Activated CD4-positive, alpha-beta T cell treated with anti-CD3 and anti-CD28 coated beads for 36 hours (primary cell): ENCODE data around the gene BCL2L13. TPM values are rescaled to one million over a fixed set of nuclear protein-coding genes. Genes with fewer than 3 reads are reported as not detected.
"Not testable (repeated sequence)": the region's sequence is repeated elsewhere in the genome, so short reads cannot be mapped to it uniquely, and the experiment has no call there.

Source experiments
- ATAC-seq: fragments of 200-7000 bp; cut with Tn5 transposase; one replicate; pipeline ENCODE4 v1.10.0; 2021; ENCODE audit warnings: mild to moderate bottlenecking, moderate library complexity
- CTCF ChIA-PET: fragments of 350-600 bp; sonication (Branson Sonifier 250); formaldehyde crosslinking; loops from one replicate; lab custom pipeline; 2021; ENCODE audit warnings: antibody characterized with exemption; lab: Charles Lee
- POLR2A ChIA-PET: fragments of 350-600 bp; sonication (Branson Sonifier 250); formaldehyde crosslinking; loops from one replicate; lab custom pipeline; 2021; ENCODE audit warnings: antibody characterized with exemption, inconsistent platforms; lab: Charles Lee
- DNase-seq: peaks from one replicate; pipeline ENCODE4 v3.0.0-alpha.2; 2020
- H3K27ac Mint-ChIP-seq: one replicate; pipeline ENCODE4 v1.8.0; 2021; ENCODE audit warnings: mixed read lengths
- H3K27me3 Mint-ChIP-seq: one replicate; pipeline ENCODE4 v1.8.0; 2021; ENCODE audit warnings: mixed read lengths
- H3K36me3 Mint-ChIP-seq: one replicate; pipeline ENCODE4 v1.8.0; 2021; ENCODE audit warnings: low read depth, mixed read lengths
- H3K4me1 Mint-ChIP-seq: one replicate; pipeline ENCODE4 v1.8.0; 2021; ENCODE audit warnings: mixed read lengths
- H3K4me3 Mint-ChIP-seq: one replicate; pipeline ENCODE4 v1.8.0; 2021; ENCODE audit warnings: mild to moderate bottlenecking, moderate library complexity, mixed read lengths
- H3K9me3 Mint-ChIP-seq: one replicate; pipeline ENCODE4 v1.8.0; 2021; ENCODE audit warnings: low read depth, mixed read lengths
- intact Hi-C, 2 experiments: fragments of 100-400 bp; cut with DNase I in 1 of 2; cut with micrococcal nuclease in 1 of 2; formaldehyde crosslinking; loops; one replicate each; pipeline versions ENCODE4 v1.14.2 to v1.15.1; 2022 to 2024; cut with DNase I, micrococcal nuclease
- total RNA-seq, 2 experiments: library from RNA; stranded (reverse); gene quantifications; one replicate each; pipeline ENCODE4 v1.2.3, GENCODE V29; 2021

The BCL2L13 gene
- total RNA-seq, 2 experiments from 2014 or later: 34.1 to 34.5 TPM

DNA sequence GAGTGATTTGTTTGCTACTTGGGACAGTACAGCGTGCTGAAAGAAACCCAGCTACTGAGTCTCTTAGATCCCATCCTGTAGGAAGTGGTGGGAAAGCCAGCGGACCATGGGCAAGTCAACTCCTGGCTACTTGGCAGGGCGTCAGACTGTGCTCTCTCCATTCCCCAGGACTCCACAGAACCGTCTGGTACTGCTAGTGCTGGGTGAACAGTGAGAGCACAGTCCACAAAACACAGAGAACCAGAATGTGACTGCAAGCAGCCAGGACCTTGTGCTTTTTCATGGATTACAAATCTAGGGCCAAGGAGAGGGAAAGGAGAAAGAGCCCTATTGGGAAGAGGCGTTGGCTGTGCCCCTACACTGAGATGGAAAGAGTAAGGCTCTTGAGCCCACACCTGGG lies 125.5 kb downstream of the BCL2L13 start:
- H3K4me3 Mint-ChIP-seq: no peak overlapping the region
- CTCF ChIA-PET: interaction anchor here (1.6 kb wide), 1 partner anchor 20 kb away, joined by 4 read pairs; no protein-coding TSS in a partner anchor
- no peak for DNase-seq

GRCh38 chr22:17764852-17765251 lies 126.3 kb downstream of the BCL2L13 start:
- H3K4me1 Mint-ChIP-seq: peaks cover 38% of the 10 kb centered on the region
- H3K36me3 Mint-ChIP-seq, H3K27ac Mint-ChIP-seq, DNase-seq, ATAC-seq, H3K4me3 Mint-ChIP-seq, H3K27me3 Mint-ChIP-seq, H3K9me3 Mint-ChIP-seq: not testable (repeated sequence)
- CTCF ChIA-PET: interaction anchor here (0.5 to 1.7 kb wide), 5 partner anchors 9 to 64 kb away, joined by 3 to 5 read pairs (median 3); no protein-coding TSS in a partner anchor
- POLR2A ChIA-PET: interaction anchor here (0.6 kb wide), 1 partner anchor 9 kb away, joined by 3 read pairs; no protein-coding TSS in a partner anchor
- intact Hi-C loops: loop anchor here (5.0 kb wide), 3 partner anchors 33 to 332 kb away; no protein-coding TSS in a partner anchor

More for the DNA sequence above, 125.5 kb downstream of the BCL2L13 start:
- H3K27me3 Mint-ChIP-seq: peaks cover 5% of the 10 kb centered on the region
- no peaks in the 10 kb centered on the region for H3K9me3 Mint-ChIP-seq
- no peak overlapping the region for H3K27ac Mint-ChIP-seq
- POLR2A ChIA-PET: interaction anchor here (0.6 kb wide), 1 partner anchor 9 kb away, joined by 3 read pairs; no protein-coding TSS in a partner anchor
- intact Hi-C loops: no loop called here
- no peak for ATAC-seq
- peaks cover 2% of the 10 kb centered on the region for H3K36me3 Mint-ChIP-seq
- peaks cover 34% of the 10 kb centered on the region for H3K4me1 Mint-ChIP-seq

- ChIA-PET CTCF (interaction anchor here (0.6 to 1.5 kb wide), 10 partner anchors 12 to 341 kb away, joined by 3 to 6 read pairs (median 3); partner anchors contain the start of gene PEX26), POLR2A (interaction anchor here (0.6 to 1.2 kb wide), 4 partner anchors 10 to 276 kb away, joined by 3 to 7 read pairs (median 4); no protein-coding TSS in a partner anchor)
- peak overlapping the region; percentile 55 for H3K27ac Mint-ChIP-seq
- peak; percentile 86 for ATAC-seq
- peak overlapping the region; percentile 50 for H3K4me3 Mint-ChIP-seq
- peaks cover 7% of the 10 kb centered on the region for H3K27me3 Mint-ChIP-seq
- peaks cover 54% of the 10 kb centered on the region for H3K4me1 Mint-ChIP-seq
- peaks cover 4% of the 10 kb centered on the region for H3K36me3 Mint-ChIP-seq
- intact Hi-C loops: loop anchor here (1.0 to 5.0 kb wide), 9 partner anchors 10 to 683 kb away; partner anchors contain the start of genes IL17RA (in 1 of the 2) and PEX26 (in 1 of the 2)
- peak; percentile 78 for DNase-seq
- no peaks in the 10 kb centered on the region for H3K9me3 Mint-ChIP-seq
Observed at GRCh38 chr22:17767233-17768065, 128.9 kb downstream of the BCL2L13 start.

DNA sequence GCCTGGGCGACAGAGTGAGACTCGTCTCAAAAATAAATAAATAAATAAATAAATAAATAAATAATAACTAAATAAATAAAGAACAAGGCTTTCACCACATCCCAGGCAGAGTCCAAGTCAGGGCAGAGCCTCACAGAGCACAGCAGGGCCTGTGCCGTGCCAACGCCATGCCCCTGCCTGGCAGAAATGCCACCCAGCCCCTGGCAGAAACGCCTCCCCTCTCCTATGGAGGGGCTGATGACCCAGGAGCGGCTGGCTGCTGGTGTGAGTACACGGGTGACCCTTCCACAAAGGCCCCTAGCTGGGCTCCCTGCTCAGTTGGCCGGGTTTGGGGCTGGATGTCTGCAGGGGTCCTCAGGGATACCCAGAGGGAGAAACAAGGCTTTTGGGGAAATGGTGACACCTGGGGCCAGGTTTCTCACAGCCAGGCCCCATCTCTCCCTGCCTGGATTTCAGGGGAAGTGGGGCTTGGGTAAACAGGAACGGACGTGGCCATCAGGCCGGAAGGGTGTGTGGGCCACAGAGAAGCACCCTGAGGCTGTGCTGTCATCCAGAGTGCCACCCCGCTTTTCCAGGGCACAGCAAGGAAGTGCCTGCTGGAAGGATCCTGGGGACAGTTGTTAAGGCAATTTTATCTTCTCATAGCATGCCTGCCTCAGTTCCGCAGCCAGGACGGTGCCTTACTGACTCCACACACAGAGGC lies 130.6 kb downstream of the BCL2L13 start:
- H3K27me3 Mint-ChIP-seq: peaks cover 4% of the 10 kb centered on the region
- intact Hi-C loops: loop anchor here (5.0 kb wide), 3 partner anchors 37 to 328 kb away; no protein-coding TSS in a partner anchor
- DNase-seq: no peak
- no peak overlapping the region for H3K27ac Mint-ChIP-seq
- no peaks in the 10 kb centered on the region for H3K9me3 Mint-ChIP-seq
- CTCF ChIA-PET: interaction anchor here (0.6 to 1.0 kb wide), 5 partner anchors 11 to 339 kb away, joined by 3 to 4 read pairs (median 3); no protein-coding TSS in a partner anchor
- H3K4me1 Mint-ChIP-seq: peaks cover 62% of the 10 kb centered on the region
- POLR2A ChIA-PET: no interaction called here
- H3K4me3 Mint-ChIP-seq: no peak overlapping the region
- peaks cover 4% of the 10 kb centered on the region for H3K36me3 Mint-ChIP-seq
- no peak for ATAC-seq

- POLR2A ChIA-PET: no interaction called here
- H3K4me1 Mint-ChIP-seq: peaks cover 59% of the 10 kb centered on the region
Observed at GRCh38 chr22:17769716-17770082, 131.1 kb downstream of the BCL2L13 start.

DNA sequence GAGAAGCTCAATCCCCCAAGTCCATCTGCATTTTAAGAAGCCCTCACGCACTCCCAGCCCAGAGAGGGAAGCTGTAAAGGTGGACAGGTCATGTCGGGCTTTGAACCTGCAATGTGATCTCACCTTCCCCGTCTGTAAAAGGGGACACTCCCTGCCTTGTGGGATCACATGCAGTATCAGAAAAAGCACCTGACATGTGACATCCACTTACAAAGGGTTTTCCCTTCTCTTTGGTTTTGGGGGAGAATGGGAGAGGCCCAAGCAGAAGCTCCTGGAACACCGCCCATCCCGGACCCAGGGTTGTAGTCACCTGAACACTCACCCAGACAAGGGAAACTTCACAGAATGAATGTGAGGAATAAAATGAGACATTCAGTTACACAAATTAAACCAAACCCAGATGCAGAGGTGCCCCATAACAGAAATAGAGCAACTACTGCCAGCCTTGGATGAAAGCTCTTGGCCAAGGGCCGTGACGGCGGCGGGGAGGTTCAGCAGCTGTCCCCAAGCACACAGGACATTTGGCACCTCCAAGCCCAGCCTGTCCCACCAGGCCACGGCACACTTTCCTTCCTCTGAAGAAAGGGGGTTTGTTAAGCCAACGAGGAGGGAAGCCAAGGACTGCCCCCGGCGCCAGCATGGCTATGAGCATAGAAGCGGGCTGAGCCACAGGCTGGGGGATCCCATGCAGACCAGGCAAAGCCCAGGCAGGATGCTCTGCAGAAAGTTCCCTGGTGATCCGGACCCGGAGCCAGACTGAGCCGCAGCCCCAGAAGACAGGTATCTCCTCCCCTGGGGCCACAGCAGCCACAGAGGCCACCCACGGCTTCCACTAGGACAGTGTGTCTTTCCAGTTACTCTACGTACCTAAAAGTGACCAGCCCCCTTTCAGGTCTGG lies 131.9 kb downstream of the BCL2L13 start:
- Mint-ChIP-seq H3K4me1 (peaks cover 61% of the 10 kb centered on the region), H3K36me3 (peaks cover 4% of the 10 kb centered on the region), H3K27ac (no peak overlapping the region), H3K9me3 (no peaks in the 10 kb centered on the region), H3K27me3 (peaks cover 2% of the 10 kb centered on the region), H3K4me3 (no peak overlapping the region)
- DNase-seq: no peak
- no peak for ATAC-seq
- CTCF ChIA-PET: interaction anchor here (1.0 kb wide), 2 partner anchors 10 to 306 kb away, joined by 3 read pairs; no protein-coding TSS in a partner anchor
- intact Hi-C loops: loop anchor here (5.0 kb wide), 2 partner anchors 613 to 683 kb away; partner anchors contain the start of gene HDHD5 (in 1 of the 2)
- POLR2A ChIA-PET: no interaction called here

More at GRCh38 chr22:17769716-17770082, 131.1 kb downstream of the BCL2L13 start:
- H3K27ac Mint-ChIP-seq: no peak overlapping the region
- intact Hi-C loops: loop anchor here (5.0 kb wide), 5 partner anchors 37 to 682 kb away; partner anchors contain the start of gene HDHD5 (in 1 of the 2)
- no peak overlapping the region for H3K4me3 Mint-ChIP-seq
- no peak for DNase-seq
- no peaks in the 10 kb centered on the region for H3K9me3 Mint-ChIP-seq
- no peak for ATAC-seq
- CTCF ChIA-PET: interaction anchor here (0.8 to 1.0 kb wide), 3 partner anchors 10 to 306 kb away, joined by 3 to 4 read pairs (median 3); no protein-coding TSS in a partner anchor
- H3K27me3 Mint-ChIP-seq: peaks cover 2% of the 10 kb centered on the region
- peaks cover 4% of the 10 kb centered on the region for H3K36me3 Mint-ChIP-seq

GRCh38 chr22:17772249-17772957 lies 133.8 kb downstream of the BCL2L13 start:
- H3K4me1 Mint-ChIP-seq: peaks cover 75% of the 10 kb centered on the region
- CTCF ChIA-PET: interaction anchor here (1.0 to 2.2 kb wide), 4 partner anchors 7 to 304 kb away, joined by 3 to 9 read pairs (median 3); no protein-coding TSS in a partner anchor
- DNase-seq (no peak), ATAC-seq (no peak)
- intact Hi-C loops: loop anchor here (5.0 kb wide), 2 partner anchors 615 to 685 kb away; partner anchors contain the start of gene HDHD5 (in 1 of the 2)
- H3K27ac Mint-ChIP-seq: no peak overlapping the region
- H3K4me3 Mint-ChIP-seq: peak overlapping the region; percentile 75
- peaks cover 4% of the 10 kb centered on the region for H3K36me3 Mint-ChIP-seq
- POLR2A ChIA-PET: interaction anchor here (0.6 to 1.1 kb wide), 4 partner anchors 38 to 316 kb away, joined by 3 read pairs; partner anchors contain the start of gene BCL2L13
- no peaks in the 10 kb centered on the region for H3K9me3 Mint-ChIP-seq
- H3K27me3 Mint-ChIP-seq: peaks cover 2% of the 10 kb centered on the region

DNA sequence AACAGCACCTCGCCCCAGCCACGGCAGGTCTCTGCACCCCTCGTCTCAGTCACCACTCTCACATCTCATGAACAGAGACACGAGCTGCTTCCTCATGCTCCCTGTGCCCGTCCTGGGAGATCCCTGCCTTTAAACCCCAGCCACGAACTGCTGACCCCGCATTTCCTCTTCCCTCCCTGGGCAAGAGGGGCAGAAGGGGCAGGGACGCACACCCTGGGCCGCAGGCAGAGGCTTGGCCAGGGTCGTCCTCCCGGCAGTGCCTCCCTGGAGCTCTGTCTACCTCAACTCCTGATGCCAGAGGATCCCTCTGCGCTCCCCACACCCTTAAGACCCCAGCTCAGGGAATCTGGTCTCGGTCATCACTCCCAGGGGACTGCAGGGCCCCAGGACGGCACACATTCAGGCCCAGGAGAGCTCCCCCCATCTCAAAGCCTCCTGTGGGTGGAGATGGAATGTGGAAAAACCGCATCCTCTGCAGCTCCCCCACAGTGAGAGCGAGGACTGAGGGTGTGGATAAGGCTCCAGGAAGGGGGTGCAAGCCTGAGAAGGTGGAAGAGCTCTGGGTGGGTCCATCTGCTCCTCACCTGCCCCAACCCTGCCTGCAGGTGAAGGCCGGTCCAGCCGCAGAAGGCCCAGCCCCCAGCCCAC lies 134.5 kb downstream of the BCL2L13 start:
- no peak for DNase-seq
- ChIA-PET POLR2A (interaction anchor here (0.6 to 1.1 kb wide), 5 partner anchors 9 to 376 kb away, joined by 3 to 7 read pairs (median 3); partner anchors contain the start of gene BCL2L13), CTCF (interaction anchor here (0.7 to 2.2 kb wide), 5 partner anchors 8 to 303 kb away, joined by 3 to 9 read pairs (median 4); no protein-coding TSS in a partner anchor)
- intact Hi-C loops: loop anchor here (5.0 kb wide), 2 partner anchors 616 to 686 kb away; partner anchors contain the start of gene HDHD5 (in 1 of the 2)
- peaks cover 75% of the 10 kb centered on the region for H3K4me1 Mint-ChIP-seq
- H3K27me3 Mint-ChIP-seq: peaks cover 2% of the 10 kb centered on the region
- H3K4me3 Mint-ChIP-seq: peak overlapping the region; percentile 75
- no peak for ATAC-seq
- H3K9me3 Mint-ChIP-seq: no peaks in the 10 kb centered on the region
- H3K27ac Mint-ChIP-seq: no peak overlapping the region
- peaks cover 4% of the 10 kb centered on the region for H3K36me3 Mint-ChIP-seq
